Amygdala (tissue), 56 donors: Measurements from ENCODE around the gene GRID1.

Experiments used
- DNase-seq, 56 donors: peaks; one replicate each; lab custom pipeline; 2025; lab: John Stamatoyannopoulos, UW

The GRID1 gene

DNA sequence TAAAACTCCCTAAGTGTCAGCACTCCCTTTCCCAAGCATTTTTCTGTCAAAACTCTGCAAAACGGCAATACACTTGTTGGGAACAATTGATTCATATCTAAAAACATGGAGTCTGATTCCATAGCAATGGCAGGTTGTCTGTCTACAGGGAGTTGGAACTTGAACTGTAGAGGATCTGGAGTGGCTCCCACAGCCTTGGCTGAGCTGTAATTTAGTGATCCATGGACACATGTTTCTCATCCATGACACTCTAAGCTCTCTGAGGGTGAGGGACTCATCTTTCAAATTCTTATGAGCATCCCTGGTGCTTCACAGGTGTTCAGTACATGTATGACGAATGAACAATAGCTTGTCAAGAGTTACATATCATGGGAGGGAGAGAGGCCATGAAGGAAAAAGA, 466.1 kb downstream of the GRID1 start:
- DNase-seq: no peak

DNA sequence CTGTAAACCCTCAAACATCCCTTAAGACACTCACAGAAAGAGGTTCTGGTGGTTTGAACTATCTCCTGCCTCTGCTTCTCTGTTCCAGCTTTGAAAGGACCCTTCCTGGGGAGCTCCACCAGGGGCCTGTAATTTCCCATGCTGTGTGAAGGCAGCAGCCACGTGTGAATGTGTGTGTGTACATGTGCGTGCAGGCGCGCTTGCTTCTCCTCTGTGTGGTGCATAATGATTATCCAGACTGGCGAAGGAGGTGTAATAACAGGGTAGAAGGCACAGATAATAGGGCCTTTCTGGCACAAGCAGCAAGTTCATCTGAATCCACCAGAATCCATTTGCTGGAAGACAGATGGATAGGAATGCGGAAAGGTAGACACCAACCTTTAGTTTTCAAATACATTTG, 466.5 kb downstream of the GRID1 start:
- DNase-seq: no peak

DNA sequence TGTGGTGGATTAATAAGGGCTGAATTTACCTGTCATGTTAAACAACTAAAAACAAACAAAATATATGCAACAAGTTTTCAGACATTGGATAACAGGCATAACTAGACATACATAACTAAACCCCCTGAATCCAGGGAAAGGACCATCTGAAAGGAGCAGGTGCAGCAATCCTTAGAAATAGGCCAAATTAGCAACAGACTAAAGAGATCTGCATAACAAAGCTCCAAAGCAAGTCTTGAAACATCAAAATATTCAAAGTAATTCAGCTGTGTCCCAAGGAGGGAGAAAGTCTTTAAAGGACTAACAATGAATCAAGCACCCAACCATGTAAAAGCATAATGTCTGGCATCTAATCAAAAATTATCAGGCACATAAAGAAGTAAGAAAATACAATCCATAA, 475.1 kb downstream of the GRID1 start:
- DNase-seq: no peak

DNA sequence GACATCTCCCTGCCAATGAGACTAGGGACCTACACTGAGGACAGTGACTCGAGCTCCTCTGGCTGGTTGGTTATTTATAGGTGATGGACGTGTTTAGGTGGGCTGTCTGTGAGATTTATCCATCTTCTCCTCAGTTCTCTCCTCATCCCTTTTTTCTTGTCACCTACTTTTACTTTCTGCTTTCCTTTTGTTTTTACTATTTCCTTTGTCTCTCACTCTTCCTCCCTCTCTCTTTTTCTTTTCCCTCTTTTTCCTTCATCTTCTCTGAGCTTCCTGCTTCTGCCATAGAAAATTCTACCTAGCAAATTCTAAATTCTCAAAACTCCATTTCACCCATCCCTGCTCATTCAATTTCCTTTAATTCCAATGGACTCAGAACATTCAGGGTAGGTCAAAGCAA, 478.0 kb downstream of the GRID1 start:
- DNase-seq: no peak

DNA sequence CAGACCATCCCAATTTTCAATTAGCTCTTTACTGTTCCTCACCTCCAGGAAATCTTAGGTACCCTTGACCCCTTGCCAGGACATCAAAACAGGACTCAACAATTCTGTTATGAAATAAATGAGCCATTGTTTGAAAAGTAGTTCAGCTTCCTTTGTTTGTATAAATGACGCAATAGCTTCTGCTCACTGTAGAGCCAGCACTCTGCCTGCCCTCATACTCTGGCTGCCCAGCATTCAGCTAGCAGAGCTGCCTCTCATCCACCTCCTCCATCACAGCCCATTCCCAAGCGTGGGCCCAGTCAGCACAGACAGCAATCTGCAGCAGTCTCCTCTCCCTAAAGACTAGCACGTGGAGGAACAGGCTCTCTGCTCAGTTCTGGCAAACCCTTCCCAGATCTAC, 478.6 kb downstream of the GRID1 start:
- peak in 17 of 56 donors; percentile 3 to 49 (median 20) for DNase-seq

GRCh38 chr10:85874208-85874607, 492.4 kb downstream of the GRID1 start:
- no peak for DNase-seq

- DNase-seq: no peak
Observed at GRCh38 chr10:85873063-85873462, 493.5 kb downstream of the GRID1 start.

- no peak for DNase-seq
Observed at GRCh38 chr10:85868627-85869499, 497.7 kb downstream of the GRID1 start.

- no peak for DNase-seq
Observed at GRCh38 chr10:85864868-85865526, 501.6 kb downstream of the GRID1 start.

DNA sequence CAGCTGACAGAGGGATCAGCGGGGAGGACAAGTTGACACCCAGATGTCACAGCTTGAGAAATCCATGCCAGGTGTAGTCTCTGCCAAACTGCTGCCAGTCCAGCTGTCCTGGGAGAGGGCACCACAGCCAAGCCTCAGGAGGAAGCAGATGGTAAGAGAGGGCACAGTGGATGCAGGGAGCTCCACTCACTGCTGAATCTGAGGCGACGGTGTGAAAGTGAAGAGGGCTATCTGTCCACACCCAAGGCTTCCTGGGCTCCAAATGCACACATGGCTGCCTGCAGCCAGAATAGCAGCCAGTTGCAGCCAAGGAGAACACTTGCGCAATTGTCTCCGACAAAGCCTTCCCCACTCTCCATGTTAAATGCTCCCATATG, 502.4 kb downstream of the GRID1 start:
- DNase-seq: no peak

DNA sequence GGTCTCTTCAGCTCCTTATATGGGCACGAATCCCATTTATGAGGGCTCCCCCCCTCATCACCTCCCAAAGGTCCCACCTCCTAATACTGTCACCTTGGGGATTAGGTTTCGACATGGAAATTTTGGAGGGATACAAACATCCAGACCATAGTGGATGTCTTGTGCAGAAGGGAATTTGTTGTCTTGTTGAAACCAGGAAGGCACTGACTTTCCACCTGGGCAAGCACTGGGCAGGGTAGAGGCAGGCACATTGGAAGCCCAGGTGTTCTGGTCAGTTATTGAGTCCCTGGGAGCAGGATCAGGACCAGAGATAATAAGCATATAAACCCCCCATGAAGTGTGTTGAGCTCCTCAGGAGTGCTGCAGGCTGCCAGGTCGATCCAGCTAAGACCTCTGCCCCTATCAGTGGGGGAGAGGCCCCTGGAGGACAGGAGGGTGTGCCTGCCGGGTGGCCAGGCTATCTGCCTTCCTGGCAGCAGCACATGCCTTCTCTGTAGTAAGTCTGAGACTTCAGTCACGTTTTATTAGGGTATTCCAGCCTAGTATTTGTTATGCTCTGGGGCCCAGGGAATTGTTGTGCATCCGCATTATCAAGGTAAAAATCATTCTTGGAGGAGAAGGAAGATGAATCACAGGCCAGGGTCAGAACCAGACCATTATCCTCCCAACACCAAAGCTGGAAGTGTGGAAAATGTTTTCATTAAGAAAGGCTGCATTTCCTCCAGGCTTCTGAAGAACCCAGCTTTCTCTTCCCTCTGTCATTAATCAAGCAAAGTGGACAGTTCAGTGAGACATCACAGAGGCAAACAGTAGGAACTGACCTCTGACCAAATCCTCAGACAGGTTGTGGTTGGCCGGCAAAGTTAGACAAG, 503.1 kb downstream of the GRID1 start:
- no peak for DNase-seq

DNA sequence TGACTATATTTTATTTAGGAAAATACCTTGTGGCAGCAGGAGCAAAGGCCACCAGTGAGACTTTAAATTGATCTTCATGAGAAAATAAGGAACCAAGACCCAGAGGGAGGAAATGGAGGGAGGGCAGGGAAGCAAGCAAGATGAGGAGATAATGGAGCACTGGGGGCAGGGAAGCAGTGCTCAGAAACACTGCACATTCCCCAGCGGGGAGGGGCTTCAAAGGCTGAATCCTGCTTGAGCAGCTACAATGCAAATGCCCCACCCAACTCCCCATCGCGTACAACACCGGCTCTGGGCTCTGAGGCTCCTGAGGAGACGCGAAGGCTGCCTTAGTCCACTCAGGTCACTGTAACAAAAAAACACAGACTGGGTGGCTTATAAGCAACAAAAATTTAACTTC, 503.8 kb downstream of the GRID1 start:
- no peak for DNase-seq

GRCh38 chr10:85861513-85862197, 504.9 kb downstream of the GRID1 start:
- DNase-seq: no peak

DNA sequence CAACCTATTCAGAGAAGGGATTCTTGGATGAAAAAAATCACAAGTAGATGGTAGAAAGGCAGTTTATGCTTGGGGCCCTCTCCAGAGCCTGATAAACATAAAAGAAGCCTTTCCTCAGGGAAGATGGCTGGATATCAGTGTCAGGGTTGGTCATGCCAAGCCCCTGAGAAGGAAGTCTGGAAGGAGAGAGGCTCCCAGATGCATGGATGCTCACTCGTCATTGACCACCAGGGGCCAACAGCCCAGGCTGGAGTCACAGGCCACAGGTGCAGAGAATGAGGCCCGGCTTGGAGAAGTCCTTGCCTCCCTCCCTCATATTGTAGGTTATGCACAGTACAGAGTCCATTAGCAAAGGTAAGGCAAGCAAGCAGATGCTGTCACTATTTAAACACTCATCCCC, 506.7 kb downstream of the GRID1 start:
- no peak for DNase-seq

- DNase-seq: no peak
Observed at GRCh38 chr10:85858776-85859515, 507.6 kb downstream of the GRID1 start.

DNA sequence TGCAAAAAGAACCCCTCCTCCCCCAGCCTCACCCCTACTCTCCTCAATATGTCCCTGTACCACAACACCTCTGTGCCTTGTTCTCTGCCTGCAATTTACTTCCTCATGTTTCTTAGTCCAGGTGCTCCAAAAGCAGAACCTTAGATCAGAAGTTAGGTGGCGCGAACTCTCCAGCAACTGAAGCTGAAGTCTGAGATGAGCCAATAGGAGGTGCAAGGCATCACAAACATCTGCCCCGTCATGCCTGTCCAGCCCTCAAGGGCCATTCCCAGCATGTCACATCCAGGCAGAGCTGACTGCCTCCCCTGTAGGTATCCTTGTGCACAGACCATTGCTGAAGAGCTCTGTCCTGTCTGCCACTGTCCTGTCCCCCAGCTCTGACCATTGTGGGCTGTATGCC, 508.8 kb downstream of the GRID1 start:
- DNase-seq: no peak

DNA sequence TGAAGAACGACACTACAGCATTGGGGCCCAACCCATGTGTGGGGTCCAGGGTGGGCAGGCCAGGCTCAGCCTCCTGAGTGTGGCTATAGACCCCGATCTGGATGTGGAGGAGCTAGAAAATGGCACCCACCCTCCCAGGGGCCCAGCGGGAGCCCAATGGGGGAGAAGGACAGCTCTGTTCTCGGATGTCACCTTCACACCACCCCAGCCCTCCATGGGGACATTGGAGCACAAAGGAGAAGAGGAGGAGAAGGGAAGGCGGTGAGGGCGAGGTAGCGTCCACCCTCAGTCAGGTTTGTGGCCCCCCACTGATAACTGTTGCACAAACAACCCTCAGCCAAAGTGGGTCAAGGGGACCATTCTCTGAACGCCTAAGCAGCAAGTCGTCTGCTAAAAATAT, 509.3 kb downstream of the GRID1 start:
- no peak for DNase-seq

DNA sequence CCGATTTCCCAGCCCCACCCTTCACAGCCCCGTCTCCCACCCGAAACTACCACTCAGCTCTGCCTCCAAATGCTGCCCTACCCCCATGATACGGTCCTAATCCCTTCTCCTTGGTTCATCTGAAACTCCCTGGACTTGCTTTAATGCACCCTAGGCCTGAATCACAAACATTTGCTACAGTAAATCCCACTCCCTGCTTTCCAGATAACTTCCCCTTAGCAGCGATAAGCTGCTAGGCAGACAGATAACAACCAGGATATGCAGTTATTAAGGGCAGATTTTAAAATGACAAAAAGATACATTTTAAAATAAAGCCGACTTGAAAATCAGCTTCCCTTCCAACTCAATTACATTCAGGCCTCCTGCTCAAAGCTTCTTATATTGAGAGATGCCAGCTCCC, 514.7 kb downstream of the GRID1 start:
- no peak for DNase-seq

DNA sequence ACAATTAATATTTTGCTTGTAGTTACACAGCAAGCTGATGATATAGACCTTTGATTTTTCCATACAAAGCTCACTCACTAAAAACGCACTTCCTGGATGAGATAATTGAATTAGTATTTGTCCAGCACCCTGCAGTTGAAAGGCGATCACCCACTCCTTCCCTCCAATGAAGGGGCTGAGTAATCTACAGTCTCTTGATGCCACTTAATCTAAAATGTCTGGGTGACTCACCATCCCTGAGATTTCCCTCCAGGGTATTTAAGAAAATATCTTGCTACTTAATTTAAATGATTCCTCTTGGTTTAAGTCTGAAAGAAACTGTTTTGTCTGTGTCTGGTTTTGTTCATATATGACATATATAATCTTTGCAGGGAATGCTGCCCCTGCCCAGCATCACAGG, 515.3 kb downstream of the GRID1 start:
- DNase-seq: no peak

DNA sequence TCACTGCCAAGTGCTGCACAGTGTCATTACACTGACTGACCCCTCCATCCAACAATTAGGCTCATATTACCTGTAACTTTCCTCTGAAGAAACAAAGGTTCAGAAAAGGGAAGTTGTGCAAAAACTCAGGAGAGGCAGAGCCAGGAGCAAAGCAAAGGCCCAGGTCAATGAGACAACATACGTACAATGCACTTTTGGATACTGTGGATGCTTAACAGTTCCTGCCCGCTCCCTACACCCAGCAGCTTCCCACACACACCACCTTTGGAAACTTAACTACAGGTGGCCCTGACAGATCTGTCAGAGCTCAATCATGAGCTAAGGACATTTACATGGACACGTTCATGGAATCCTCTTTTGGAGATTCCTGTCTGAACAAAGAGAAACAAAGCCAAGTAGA, 515.9 kb downstream of the GRID1 start:
- no peak for DNase-seq
